Measurements from ENCODE around the gene MAD2L2.

DNA sequence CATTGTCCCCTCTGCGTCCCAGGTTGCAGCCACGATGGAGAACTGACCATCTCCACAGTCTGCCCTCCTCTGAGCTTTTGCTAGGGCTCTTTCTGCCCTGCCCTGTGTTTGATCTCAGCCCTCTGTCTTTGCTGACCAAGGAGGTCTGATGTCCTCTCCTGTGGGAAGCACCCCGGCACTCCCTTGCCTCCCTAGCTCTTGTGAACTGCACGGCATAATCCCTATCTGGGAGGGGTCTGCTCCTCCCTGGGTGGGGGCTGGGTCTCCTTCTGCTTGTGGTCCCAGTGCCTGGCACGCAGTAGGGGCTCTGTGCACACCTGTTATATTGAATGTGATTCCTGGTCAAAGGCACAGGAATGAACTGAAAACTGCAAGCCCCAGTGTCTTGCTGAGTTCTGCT lies 13.0 kb upstream of the MAD2L2 start:
- TF ChIP-seq, protein P1, sequence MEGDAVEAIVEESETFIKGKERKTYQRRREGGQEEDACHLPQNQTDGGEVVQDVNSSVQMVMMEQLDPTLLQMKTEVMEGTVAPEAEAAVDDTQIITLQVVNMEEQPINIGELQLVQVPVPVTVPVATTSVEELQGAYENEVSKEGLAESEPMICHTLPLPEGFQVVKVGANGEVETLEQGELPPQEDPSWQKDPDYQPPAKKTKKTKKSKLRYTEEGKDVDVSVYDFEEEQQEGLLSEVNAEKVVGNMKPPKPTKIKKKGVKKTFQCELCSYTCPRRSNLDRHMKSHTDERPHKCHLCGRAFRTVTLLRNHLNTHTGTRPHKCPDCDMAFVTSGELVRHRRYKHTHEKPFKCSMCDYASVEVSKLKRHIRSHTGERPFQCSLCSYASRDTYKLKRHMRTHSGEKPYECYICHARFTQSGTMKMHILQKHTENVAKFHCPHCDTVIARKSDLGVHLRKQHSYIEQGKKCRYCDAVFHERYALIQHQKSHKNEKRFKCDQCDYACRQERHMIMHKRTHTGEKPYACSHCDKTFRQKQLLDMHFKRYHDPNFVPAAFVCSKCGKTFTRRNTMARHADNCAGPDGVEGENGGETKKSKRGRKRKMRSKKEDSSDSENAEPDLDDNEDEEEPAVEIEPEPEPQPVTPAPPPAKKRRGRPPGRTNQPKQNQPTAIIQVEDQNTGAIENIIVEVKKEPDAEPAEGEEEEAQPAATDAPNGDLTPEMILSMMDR (conservative IDR thresholded peaks at IDR 0.05 in 1 of 2, IDR thresholded peaks at IDR 0.05 in 1 of 2; ENCODE audit: extremely low read depth in 1 of 2, insufficient read depth in 1 of 2, low read depth in 1 of 2, low read length in 2 of 2), result no peak
- no peak for TF ChIP-seq EZH2 (IDR thresholded peaks at IDR 0.05; ENCODE audit: borderline replicate concordance, low read length)

All from mammary epithelial cell (primary cell).